Type B pancreatic cell (in vitro differentiated cells): ENCODE results near the gene SLU7. TPM values are rescaled to one million over a fixed set of nuclear protein-coding genes. Genes with fewer than 3 reads are reported as not detected.

Experiments used
- DNase-seq: peaks from one replicate; pipeline ENCODE4 v3.0.0; 2021; ENCODE audit warnings: mixed read lengths; ENCODE audit not compliant: unreplicated experiment; ENCODE audit errors: extremely low spot score
- H3K27ac Mint-ChIP-seq: 2 replicates; pipeline ENCODE4 v1.8.0; 2021; ENCODE audit warnings: mild to moderate bottlenecking, mixed read lengths
- H3K27me3 Mint-ChIP-seq: 2 replicates; pipeline ENCODE4 v1.8.0; 2021; ENCODE audit warnings: mixed read lengths
- H3K36me3 Mint-ChIP-seq: 2 replicates; pipeline ENCODE4 v1.8.0; 2021; ENCODE audit warnings: mixed read lengths
- H3K4me1 Mint-ChIP-seq: one replicate; pipeline ENCODE4 v1.8.0; 2021; ENCODE audit warnings: mixed read lengths; ENCODE audit not compliant: unreplicated experiment
- H3K4me3 Mint-ChIP-seq: 2 replicates; pipeline ENCODE4 v1.8.0; 2021; ENCODE audit warnings: mild to moderate bottlenecking, mixed read lengths
- H3K9me3 Mint-ChIP-seq: 2 replicates; pipeline ENCODE4 v1.8.0; 2021; ENCODE audit warnings: mixed read lengths
- total RNA-seq: library from RNA; stranded (reverse); gene quantifications from 2 replicates; pipeline ENCODE4 v1.2.1, GENCODE V29; 2021; ENCODE audit warnings: low replicate concordance
- TF ChIP-seq, protein P1 (sequence below): fragments of 200-600 bp; sonication (generic); conservative IDR thresholded peaks from 2 replicates; pipeline ENCODE4 v1.5.0; 2021; ENCODE audit warnings: antibody characterized with exemption, mild to moderate bottlenecking

SLU7 gene
- total RNA-seq, 1 donor from 2014 or later, result 37.7 TPM

DNA sequence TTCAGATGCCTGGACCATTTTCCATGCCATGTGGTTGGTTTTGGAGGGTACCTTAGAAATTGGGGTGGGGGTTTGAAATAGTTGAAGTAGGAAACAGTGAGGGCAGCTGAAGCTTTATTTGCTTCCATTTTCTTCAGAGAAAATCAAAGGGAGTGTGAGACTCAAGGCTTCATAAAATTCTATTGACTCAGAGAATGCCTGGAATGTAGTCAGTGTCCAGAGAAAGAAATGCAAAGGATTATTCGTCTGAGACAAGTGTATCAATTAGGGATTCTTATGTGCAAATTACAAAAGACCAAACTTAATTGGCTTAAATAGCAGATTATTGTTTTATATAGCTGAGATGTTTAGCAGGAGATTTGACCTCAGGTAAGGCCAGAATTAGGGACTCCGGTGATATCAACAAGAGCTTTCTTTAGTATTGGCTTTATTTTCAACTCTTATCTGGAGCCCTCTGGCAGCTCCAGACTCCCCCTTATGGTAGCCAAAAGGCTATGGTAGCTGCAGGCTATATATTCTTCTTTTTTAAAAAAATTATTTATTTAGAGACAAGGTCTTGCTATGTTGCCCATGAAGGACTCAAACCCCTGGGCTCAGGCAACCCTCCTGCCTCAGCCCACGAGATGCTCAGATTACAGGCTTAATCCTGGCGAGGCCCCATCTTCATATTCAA, 41.6 kb upstream of the SLU7 start:
- Mint-ChIP-seq H3K27me3 (no peaks in the 10 kb centered on the region), H3K27ac (no peak overlapping the region), H3K36me3 (no peaks in the 10 kb centered on the region), H3K4me3 (no peak overlapping the region), H3K4me1 (peaks cover 10% of the 10 kb centered on the region), H3K9me3 (no peaks in the 10 kb centered on the region)
- no peak for DNase-seq
- TF ChIP-seq, protein P1, sequence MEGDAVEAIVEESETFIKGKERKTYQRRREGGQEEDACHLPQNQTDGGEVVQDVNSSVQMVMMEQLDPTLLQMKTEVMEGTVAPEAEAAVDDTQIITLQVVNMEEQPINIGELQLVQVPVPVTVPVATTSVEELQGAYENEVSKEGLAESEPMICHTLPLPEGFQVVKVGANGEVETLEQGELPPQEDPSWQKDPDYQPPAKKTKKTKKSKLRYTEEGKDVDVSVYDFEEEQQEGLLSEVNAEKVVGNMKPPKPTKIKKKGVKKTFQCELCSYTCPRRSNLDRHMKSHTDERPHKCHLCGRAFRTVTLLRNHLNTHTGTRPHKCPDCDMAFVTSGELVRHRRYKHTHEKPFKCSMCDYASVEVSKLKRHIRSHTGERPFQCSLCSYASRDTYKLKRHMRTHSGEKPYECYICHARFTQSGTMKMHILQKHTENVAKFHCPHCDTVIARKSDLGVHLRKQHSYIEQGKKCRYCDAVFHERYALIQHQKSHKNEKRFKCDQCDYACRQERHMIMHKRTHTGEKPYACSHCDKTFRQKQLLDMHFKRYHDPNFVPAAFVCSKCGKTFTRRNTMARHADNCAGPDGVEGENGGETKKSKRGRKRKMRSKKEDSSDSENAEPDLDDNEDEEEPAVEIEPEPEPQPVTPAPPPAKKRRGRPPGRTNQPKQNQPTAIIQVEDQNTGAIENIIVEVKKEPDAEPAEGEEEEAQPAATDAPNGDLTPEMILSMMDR, result no peak

- no peaks in the 10 kb centered on the region for H3K36me3 Mint-ChIP-seq
- no peak overlapping the region for H3K4me3 Mint-ChIP-seq
- no peak overlapping the region for H3K27ac Mint-ChIP-seq
- no peak for DNase-seq
- TF ChIP-seq, protein P1, result no peak
- peaks cover under 1% of the 10 kb centered on the region for H3K27me3 Mint-ChIP-seq
- H3K4me1 Mint-ChIP-seq, result peaks cover 8% of the 10 kb centered on the region
- no peaks in the 10 kb centered on the region for H3K9me3 Mint-ChIP-seq
Measured at GRCh38 chr5:160458806-160459800, 40.2 kb upstream of the SLU7 start.

DNA sequence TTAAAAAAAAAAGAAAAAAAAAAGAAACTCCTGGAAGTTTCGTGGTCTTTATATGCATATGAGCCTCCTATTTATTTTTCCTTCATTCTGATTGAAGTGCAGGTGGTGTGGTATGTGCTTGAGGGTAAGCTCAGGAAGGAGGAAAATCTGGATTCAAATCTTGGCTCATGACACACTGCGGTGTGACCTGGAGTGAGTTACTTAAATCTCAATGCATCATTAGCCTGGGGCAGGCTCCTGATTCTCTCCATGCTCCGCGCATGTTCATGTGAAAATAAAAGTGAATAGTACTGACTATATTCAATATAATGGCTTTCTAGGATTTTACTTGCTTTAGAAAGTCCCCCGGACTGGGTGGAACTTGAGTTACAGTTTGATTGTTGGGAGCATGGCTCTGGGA, 38.4 kb upstream of the SLU7 start:
- H3K9me3 Mint-ChIP-seq, result no peaks in the 10 kb centered on the region
- no peaks in the 10 kb centered on the region for H3K4me1 Mint-ChIP-seq
- H3K4me3 Mint-ChIP-seq, result no peak overlapping the region
- TF ChIP-seq, protein P1, result no peak
- no peak for DNase-seq
- H3K36me3 Mint-ChIP-seq, result no peaks in the 10 kb centered on the region
- peaks cover 8% of the 10 kb centered on the region for H3K27me3 Mint-ChIP-seq
- H3K27ac Mint-ChIP-seq, result no peak overlapping the region

DNA sequence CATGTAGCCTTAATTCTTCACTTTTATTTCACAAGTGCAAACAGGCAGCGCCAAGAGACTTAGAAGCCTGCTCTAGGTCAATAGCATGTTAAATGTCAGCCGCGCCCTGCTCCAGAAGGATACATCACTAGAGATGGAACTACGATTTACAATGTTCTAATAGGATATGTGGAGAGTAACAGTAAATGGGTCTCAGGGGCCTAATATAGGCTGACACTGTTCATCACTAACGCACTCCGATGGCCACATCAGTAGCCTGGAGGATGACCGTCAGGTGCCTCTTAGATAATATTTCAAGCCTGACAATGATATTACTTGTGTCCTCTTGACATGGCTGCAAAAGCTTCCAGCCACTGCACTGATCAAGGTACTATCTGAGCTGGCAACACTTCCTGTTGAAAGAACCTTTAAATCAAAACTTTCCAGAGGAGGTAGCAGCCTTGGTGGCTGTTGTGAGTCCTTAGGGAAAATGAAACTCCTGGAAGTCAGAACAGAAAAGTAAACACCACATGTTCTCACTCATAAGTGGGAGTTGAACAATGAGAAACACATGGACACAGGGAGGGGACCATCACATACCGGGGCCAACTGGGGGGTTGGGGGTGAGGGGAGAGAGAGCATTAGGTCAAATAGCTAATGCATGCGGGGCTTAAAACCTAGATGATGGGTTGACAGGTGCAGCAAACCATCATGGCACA, 37.7 kb upstream of the SLU7 start:
- no peak overlapping the region for H3K4me3 Mint-ChIP-seq
- no peak for DNase-seq
- H3K27ac Mint-ChIP-seq, result no peak overlapping the region
- peaks cover 10% of the 10 kb centered on the region for H3K27me3 Mint-ChIP-seq
- no peaks in the 10 kb centered on the region for H3K36me3 Mint-ChIP-seq
- no peaks in the 10 kb centered on the region for H3K4me1 Mint-ChIP-seq
- H3K9me3 Mint-ChIP-seq, result no peaks in the 10 kb centered on the region
- TF ChIP-seq, protein P1, result no peak

- Mint-ChIP-seq H3K27ac (no peak overlapping the region), H3K36me3 (no peaks in the 10 kb centered on the region)
- TF ChIP-seq, protein P1, result no peak
Measured at GRCh38 chr5:160455600-160455999, 36.7 kb upstream of the SLU7 start.

More at GRCh38 chr5:160455600-160455999, 36.7 kb upstream of the SLU7 start:
- Mint-ChIP-seq H3K4me3 (no peak overlapping the region), H3K4me1 (no peaks in the 10 kb centered on the region), H3K9me3 (no peaks in the 10 kb centered on the region), H3K27me3 (peaks cover 10% of the 10 kb centered on the region)
- DNase-seq, result no peak
